ENCODE measurements around the gene EDEM3.

Gene EDEM3

GRCh38 chr1:184665360-184665759 is 89.3 kb downstream of the EDEM3 start:
- DNase-seq, result no peak

- DNase-seq, result no peak
Observed at GRCh38 chr1:184664661-184665060, 90.0 kb downstream of the EDEM3 start.

- peak; percentile 67 for DNase-seq
Observed at GRCh38 chr1:184664042-184664660, 90.5 kb downstream of the EDEM3 start.

GRCh38 chr1:184661801-184662200 is 92.9 kb downstream of the EDEM3 start:
- DNase-seq, result no peak

- DNase-seq, result no peak
Observed at GRCh38 chr1:184660462-184661191, 94.0 kb downstream of the EDEM3 start.

- DNase-seq, result no peak
Observed at GRCh38 chr1:184658055-184658454, 96.6 kb downstream of the EDEM3 start.

- DNase-seq, result no peak
Observed at GRCh38 chr1:184656221-184656620, 98.4 kb downstream of the EDEM3 start.

- no peak for DNase-seq
Observed at GRCh38 chr1:184655185-184655584, 99.5 kb downstream of the EDEM3 start.

- DNase-seq, result no peak
Observed at GRCh38 chr1:184650177-184650866, 104.3 kb downstream of the EDEM3 start.

GRCh38 chr1:184649451-184649888 is 105.2 kb downstream of the EDEM3 start:
- DNase-seq, result no peak

GRCh38 chr1:184648856-184649201 is 105.8 kb downstream of the EDEM3 start:
- no peak for DNase-seq

- DNase-seq, result no peak
Observed at GRCh38 chr1:184648160-184648855, 106.3 kb downstream of the EDEM3 start.

- no peak for DNase-seq
Observed at GRCh38 chr1:184647471-184647870, 107.2 kb downstream of the EDEM3 start.

- DNase-seq, result no peak
Observed at GRCh38 chr1:184646824-184647223, 107.8 kb downstream of the EDEM3 start.

- no peak for DNase-seq
Observed at GRCh38 chr1:184646178-184646701, 108.4 kb downstream of the EDEM3 start.

GRCh38 chr1:184644771-184645170 is 109.9 kb downstream of the EDEM3 start:
- DNase-seq, result no peak

GRCh38 chr1:184643661-184644060 is 111.0 kb downstream of the EDEM3 start:
- no peak for DNase-seq

GRCh38 chr1:184641894-184642293 is 112.8 kb downstream of the EDEM3 start:
- DNase-seq, result no peak

GRCh38 chr1:184640505-184640904 is 114.2 kb downstream of the EDEM3 start:
- no peak for DNase-seq
